Activated T-helper 9 cell treated with anti-CD3 and anti-CD28 coated beads, Interleukin-2, amount 50 U/mL, for 16 hours (primary cell): Measurements from ENCODE around the gene TPK1.
"Not testable (repeated sequence)": the region's sequence is repeated elsewhere in the genome, so short reads cannot be mapped to it uniquely, and the experiment has no call there.

Source experiments
- DNase-seq: peaks from one replicate; pipeline ENCODE4 v3.0.0-alpha.2; 2020; ENCODE audit warnings: low read depth

TPK1 gene

DNA sequence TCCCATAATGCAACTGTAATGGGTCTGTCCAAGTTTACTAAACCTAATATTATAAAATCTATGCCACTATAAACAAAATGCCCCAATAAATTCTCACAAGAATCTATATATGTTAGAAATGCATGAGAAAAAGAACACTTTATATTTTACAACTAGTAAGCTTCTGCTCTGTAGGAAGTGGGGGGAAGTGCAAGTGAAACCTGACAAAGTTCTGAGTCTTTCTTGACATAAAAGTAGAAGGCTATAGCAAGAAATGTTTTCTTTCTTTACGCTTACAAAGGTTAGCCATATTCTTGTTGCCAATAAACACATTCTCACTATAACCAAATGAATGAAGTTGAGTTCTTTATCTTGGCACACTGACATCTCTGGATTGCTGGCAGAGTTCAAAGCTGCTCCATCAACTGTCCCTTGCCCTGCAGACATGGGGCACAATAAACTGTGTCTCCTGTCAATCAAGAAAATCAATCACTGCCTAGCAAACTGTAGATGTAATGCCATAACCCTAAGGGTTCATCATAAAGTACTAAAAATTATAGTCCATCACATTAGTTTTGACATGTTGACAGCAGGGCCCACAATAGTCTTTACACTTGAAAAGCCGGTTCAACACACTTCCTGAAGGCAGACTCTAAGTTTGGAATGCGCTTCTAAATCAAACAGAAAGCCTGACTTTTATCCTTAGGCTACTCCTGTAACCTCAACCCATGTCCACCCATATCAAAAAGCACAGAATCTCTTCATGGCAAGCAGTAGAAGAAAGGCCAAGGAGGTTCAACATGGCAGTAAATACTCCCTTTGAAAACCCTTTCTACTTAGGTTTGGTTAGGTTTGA is 58.6 kb downstream of the TPK1 start:
- no peak for DNase-seq

- DNase-seq: no peak
These were observed 59.4 kb downstream of the TPK1 start for GRCh38 chr7:144776447-144776846.

DNA sequence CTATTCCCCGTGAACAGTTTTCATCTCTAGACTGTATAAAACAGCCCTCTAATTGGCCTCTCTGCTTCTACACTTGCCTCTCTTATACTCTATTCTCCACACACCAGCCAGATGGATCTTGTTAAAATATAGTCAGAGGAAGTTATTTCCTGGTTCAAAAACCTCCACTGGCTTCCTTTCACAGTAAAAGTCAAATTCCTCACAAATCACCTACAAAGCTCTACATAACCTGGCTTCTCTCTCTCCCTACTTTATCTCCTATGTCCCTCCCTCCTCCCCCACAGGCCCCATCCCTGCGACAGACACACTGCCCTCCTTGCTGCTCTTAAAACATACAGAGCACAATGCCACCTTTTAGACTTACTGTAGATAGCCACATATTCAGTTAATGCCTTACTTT is 60.1 kb downstream of the TPK1 start:
- DNase-seq: no peak

- DNase-seq: no peak
These were observed 63.9 kb downstream of the TPK1 start for GRCh38 chr7:144771927-144772326.

DNA sequence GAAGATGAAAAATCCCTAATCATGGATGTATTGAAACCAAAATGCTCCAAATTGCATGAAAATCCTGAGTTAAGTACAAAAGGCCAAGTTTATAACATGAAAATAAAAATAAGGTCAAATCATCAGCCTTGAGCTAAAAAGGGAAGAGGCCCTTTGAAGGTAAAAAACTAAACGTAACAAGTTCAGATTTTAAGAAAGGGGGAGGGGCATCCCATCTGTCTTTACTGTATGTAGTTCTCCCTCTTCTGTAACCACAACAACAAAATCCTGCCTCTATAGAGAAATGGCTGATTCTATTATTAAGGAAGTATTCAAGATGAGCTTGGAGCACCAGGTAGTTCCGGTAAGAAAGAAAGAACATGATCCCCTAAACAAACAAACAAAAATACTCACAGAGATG is 64.7 kb downstream of the TPK1 start:
- DNase-seq: no peak

DNA sequence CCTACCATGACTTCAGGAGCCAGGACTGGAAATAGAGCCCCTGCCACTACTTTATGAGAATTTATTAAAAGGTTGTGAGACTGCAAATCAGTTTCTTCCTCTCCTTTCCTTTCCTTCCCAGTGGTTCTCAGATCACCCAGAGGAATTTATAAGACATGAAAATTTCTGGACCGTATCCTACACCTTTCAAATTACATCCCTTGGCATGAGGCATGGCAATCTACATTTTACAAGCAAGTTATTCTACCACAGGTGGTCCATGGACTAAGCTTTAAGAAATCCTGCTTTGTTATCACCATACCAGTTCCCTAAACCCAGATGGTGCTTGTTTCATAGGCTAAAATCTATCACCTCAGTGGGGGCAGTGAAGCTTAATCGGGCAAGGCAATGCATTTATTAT is 66.5 kb downstream of the TPK1 start:
- DNase-seq: no peak

DNA sequence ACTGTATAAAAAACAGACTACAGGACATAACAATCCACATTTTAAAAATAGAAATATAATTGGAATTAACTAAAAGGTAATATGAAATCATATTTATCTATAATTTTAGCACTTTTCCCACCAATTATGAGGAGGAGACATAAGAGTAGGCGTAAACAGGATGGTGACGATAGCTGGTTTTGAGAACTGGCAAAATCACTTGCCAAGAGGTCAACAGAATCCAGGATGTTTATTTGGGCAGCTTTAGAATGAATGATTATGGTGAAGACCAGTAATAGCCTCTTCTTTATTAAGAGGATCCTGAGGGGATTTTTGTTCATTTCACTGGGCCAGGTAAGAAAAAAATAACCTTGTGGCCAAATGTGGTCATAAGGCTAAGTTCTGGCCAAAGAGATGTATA is 67.2 kb downstream of the TPK1 start:
- no peak for DNase-seq

GRCh38 chr7:144763291-144763690 is 72.6 kb downstream of the TPK1 start:
- no peak for DNase-seq

DNA sequence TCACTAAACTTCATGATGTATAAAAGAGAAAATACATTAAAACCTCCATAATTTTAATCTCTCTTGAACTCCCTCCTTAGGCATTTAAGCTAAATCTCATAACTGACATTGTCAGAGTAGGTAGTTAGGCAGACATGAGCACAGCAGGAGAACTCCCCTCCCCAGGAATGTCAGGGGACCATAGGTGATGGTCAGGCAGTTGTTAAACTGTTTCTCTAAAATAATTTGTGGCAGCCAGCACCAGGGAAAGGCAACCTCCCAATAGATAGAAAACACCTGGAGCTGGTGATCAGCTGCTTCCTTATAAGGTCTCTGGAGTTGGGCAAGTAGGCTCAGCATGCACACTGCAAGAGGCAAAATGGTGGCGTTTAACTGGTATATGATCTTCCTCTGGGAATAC is 73.0 kb downstream of the TPK1 start:
- DNase-seq: no peak

GRCh38 chr7:144761493-144761892 is 74.4 kb downstream of the TPK1 start:
- no peak for DNase-seq

GRCh38 chr7:144759653-144760052 is 76.2 kb downstream of the TPK1 start:
- DNase-seq: no peak

- no peak for DNase-seq
These were observed 87.9 kb downstream of the TPK1 start for GRCh38 chr7:144747936-144748335.

DNA sequence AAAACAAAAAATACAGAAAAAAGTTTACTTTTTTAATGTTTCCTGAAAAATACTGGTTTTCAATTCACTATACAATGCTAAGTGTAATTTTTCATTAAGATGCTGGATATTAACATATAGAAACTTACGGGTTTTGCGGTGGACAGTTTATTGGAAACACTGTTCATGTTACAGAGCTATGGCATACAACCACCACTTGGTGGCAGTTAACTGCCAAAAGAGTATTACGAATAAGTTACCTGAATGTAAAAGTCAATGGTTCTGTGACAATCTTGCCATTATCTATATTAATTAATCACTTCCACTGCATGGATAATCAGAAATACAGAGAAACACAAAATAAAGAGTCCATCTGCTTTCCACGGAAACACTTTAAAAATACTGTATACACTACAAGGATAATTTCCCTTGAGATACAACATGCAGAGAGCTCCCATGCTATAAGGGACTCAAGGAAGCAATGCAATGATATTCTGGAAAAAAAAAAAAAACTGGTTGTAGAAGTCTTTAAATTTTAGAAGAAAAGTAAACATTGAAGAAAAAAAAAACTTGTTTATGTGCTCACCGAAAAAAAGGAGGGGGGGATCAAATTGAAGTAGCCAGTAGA is 97.0 kb downstream of the TPK1 start:
- DNase-seq: no peak

GRCh38 chr7:144738146-144738545 is 97.7 kb downstream of the TPK1 start:
- no peak for DNase-seq

DNA sequence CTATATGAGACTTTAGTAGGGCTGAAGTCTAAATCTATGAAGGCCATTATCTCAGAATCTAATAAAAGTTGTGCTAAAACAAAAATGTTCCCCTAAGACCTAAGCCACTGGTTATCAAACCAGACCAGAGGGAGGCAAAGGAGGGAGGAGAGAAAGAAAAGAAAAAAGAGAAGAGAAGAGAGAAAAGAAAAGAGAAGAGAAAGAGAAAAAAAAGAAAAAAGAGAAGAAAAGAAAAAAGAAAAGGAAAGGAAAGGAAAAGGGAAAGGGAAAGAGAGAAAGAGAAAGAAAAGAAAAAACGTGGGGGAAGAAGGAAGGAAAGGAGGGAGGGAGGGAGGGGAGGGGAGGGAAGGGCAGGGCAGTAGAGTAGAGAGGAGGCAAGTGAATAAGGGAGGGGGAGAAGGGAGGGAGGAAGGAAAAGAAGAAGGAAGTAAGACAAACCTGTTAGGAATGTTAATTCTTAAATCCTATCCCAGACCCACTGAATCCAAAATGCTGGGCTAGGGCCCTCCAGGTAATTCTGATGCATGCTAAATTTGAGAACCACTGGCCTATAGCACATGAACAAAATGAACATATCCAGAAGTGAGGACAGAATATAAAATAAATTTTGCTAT is 98.9 kb downstream of the TPK1 start:
- no peak for DNase-seq

GRCh38 chr7:144735505-144736276 is 100.2 kb downstream of the TPK1 start:
- DNase-seq: no peak

GRCh38 chr7:144731661-144732351 is 104.0 kb downstream of the TPK1 start:
- no peak for DNase-seq

- no peak for DNase-seq
These were observed 105.6 kb downstream of the TPK1 start for GRCh38 chr7:144730224-144730623.

GRCh38 chr7:144729226-144729625 is 106.6 kb downstream of the TPK1 start:
- DNase-seq: no peak

DNA sequence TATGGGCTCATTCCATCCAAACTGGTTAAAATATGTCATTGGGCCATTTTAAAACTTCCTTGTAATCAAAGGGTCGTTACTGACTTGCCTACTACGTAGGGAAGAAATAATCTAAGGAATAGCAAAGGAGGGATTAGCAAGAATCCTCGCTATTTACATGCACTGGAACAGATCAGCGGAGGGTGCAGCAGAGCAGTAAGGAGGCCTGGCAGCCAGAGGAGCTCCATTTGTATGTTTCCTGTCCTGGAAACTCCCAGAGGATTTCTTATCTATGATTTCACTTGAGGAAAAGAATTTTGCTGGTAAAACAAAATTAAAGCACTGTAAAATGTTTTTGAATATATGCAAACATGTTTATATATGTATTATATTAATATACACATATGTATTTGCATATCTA is 107.3 kb downstream of the TPK1 start:
- no peak for DNase-seq

DNA sequence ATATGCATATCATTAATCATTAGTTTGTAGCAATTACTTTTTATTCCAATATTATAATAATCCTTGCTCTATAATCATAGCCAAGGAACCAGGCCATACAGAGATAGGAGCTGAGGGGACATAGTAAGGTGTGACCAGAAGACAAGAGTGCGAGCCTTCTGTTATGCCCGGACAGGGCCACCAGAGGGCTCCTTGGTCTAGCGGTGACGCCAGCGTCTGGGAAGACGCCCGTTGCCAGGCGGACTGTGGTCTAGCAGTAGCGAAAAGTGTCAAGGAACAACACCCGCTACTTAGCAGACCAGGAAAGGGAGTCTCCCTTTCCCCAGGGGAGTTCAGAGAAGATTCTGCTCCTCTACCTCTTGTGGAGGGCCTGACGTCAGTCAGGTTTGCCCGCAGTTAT is 109.0 kb downstream of the TPK1 start:
- not testable (repeated sequence) for DNase-seq

DNA sequence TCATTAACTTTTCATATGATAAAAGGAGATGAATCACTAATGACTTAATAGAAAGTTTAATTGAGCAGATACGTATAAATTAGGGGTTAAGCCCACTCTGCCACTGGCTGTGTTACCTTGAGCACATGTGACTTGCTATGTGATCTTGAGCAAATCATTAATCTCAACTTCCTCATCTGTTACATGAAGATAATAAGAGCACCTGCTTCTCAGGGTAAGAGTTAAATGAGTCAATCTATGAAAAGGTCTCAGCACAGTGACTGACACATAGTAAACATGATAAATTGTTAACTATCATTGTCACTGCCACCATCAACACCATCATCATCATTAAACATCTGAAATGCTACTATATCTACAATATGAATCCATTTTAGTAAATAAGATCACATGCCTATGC is 110.8 kb downstream of the TPK1 start:
- DNase-seq: no peak
